GM04503 (cell line): ENCODE measurements around the gene CPED1.
"Not testable (repeated sequence)": the region's sequence is repeated elsewhere in the genome, so short reads cannot be mapped to it uniquely, and the experiment has no call there.

ENCODE experiments used
- DNase-seq: peaks from one replicate; pipeline ENCODE4 v3.0.0-alpha.2; 2012; ENCODE audit warnings: low read depth

Gene CPED1

DNA sequence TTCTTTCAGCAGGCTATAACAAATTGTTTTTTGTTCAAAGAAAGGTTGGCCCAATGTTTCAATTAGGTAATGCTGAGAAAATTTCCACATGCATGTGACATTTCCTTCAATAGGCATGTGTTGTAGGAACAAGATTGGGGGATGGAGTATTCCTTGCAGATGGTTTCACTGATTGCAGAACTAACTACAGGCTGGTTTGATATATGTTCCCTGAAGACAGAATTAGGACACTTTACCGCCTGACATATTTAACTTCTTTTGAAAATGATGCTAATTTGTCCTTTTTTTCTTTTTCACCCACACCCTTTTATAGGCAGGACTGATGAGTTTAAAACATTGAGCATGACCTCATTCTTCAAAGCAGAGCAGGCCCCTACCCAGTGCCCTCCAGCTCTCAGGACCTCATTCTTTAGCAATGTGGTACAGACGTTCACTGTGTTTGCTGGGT is 163.3 kb downstream of the CPED1 start:
- no peak for DNase-seq

DNA sequence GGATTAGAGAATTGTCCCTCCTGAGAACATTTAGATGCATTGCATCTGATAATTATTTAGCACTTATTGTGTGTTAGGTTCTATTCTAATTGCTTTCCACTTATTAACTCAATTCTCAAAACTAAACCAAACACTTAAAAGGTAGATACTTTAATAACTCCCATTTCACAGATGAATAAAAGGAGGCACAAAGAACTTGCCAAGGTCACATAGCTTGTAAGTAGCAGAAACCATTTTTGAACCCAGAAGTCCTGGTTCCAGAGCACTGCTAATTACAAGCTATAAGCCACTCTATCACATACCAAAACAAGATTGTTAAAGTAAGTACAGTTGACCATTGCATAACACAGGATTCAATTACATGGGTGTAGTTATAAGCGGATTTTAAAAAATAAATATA is 164.9 kb downstream of the CPED1 start:
- no peak for DNase-seq

DNA sequence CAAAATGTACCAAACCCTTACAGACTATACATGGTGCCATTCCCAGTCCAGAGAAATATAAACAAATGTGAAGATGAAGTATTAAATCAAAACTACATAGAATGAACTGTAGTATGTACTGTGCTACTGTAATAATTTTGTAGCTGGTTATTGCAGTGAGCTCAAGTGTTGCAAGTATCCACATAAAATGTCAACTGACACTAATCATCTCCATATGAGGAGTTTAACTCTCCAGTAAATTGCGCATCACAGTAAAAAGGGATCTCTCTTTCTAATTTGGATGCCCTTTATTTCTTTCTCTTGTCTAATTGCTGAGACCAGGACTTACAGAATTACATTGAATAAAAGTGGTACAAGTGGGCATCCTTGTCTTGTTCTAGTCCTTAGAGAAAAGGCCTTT is 165.5 kb downstream of the CPED1 start:
- DNase-seq, result peak; percentile 9

DNA sequence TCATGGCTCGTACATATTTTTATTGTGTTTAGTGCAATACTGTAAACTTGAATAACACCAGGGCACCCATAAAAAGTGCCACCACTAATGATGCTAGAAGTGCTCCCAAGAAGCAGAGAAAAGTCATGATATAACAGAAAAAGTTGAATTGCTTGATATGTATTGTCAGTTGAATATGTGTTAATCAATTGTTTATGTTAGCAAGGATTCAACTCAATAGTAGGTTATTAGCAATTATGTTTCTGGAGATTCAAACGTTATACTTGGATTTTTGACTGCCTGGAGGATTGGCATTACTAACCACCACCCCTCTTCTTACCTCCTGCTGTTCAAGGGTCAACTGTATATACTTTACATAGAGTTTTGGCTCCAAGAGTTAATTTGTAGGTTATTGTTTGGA is 168.3 kb downstream of the CPED1 start:
- no peak for DNase-seq

DNA sequence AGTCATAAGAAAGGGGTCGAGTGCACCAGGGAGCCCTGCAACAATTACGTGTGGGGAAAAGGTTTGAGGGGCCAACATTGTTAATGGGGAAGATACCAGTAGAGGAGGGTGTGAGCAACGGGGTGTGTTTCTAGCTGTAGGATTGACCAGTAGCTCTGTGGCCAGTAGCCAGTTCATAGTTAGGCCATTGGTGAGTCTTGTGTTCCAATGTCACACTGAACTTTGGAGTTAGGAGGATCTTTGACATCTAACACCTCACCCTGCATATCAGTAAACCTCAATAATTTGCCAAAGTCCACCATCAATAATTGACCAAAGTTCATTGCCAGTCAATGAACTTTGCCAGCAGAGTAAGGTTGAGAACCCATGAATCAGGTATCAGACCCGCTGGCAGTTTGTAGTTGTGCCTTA is 168.8 kb downstream of the CPED1 start:
- no peak for DNase-seq

DNA sequence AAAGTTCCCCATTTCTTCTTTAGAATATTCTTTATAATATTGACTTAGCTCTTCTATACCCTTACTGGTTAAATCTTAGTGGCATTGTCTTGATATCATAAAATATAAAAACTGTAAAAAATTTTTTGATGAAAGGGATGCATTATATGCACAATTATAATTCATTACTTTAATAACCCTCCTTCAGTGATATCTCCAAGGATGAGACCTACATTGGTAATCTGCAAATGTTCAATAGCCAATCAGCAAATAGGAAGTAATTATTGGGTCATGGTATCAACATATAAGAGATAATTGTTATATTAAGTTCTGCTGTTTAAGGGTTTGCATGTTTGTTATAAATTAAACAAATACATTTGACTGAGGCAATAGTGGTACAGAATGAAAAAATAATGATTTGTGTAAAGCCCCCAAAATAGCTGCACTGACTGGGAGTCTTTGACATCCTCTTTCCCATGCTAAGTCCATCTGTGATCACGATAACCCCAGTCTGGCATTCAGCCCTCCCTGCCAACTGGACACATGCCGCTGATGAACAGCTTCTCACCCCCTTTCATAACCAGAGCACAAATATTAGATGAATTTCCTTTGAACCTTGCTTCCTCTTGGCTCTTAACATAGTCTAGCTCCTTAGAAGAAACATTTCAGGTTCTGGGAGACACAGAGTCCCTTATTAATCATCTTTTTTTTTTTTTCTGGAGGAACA is 169.5 kb downstream of the CPED1 start:
- DNase-seq, result no peak

DNA sequence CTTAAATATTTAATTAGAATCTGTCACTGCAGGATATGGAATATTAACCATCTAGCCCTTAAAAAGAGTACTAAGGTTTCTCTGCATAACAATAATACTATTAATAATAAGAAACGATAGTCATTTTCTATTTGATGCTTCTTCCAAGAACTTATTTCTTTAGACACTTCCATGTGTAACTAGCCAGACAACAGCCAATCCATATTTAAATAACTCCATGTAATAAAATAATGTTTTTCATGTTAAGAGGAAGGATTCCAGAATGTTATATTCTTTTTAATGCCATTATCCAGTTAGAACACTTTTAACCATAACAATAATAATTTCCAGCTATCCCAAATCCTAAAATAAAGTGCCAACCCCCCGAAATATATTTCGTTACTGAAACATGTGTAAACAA is 170.2 kb downstream of the CPED1 start:
- no peak for DNase-seq

DNA sequence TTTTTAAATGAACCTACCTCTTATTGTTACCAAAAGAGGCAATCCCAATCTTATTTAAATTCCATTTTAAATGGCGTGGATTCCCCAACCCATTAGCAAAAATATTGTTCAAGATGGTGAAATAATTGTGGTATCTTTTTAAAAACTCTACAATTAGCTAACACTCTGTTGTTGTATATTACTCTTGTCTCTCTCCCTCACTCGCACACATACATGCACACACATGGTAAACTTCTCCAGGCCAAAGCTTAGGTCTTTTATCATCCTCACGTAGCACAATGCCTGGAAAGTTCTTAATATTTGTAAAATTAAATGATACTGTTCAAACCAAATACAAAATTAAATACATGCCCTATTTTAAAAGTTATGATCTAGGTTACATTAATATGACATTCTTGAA is 171.0 kb downstream of the CPED1 start:
- DNase-seq, result no peak

DNA sequence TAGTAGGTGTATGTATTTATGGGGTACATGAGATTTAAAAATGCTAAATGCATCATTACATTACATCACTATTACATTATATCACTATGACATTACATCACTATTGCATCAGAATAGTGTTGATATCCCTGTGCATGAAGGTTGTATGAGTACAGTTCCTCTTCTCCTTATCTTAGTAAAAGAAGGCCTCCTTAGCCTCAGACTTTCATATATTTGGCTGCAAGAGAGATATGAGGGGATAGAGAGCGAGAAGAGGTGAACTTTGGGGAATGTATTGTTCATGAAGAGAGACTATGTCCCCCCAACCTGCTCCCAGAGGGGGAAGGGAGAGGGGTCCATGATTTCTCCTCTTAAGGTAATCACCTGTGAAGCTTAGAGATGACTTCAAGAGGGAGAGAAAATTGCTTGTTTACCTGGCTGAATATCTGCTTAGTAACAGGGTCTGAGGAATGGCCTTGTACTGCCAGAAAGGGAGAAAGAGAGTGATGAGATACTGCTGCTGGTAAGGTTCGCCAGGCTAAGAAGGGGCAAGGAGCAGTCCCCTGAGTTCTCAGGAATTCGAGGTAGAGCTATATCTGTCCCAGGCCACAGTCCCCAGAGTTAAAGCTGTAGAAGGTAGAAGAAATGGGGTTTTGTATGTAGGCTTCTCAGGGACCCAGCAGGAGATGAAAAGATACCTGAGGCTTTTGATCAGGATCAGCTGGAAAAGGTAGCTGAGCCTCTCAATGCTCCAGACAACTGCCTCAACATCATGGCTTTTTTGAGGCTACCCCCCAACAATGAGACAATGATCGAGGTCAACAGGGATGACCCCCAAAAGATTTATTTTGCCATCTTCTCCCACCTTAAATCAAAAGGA is 171.9 kb downstream of the CPED1 start:
- DNase-seq, result no peak

DNA sequence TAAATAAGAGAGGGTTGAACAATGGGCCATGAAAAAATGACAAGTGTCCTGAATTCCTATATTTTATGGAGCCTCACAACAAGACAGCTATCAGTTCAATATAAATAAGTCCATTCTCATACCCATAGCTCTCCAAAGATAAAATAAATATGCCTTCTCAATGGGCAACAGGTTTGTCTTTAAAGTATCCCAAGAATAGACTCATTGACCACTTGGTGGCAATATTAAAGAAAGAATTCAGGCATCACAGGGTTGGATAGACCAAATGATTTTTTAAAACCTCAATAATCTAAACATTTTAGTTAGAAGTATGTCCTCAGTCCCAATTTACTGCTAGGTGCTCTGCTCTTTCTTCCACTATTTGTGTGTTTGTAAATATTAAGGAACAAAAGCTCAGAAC is 175.2 kb downstream of the CPED1 start:
- no peak for DNase-seq

DNA sequence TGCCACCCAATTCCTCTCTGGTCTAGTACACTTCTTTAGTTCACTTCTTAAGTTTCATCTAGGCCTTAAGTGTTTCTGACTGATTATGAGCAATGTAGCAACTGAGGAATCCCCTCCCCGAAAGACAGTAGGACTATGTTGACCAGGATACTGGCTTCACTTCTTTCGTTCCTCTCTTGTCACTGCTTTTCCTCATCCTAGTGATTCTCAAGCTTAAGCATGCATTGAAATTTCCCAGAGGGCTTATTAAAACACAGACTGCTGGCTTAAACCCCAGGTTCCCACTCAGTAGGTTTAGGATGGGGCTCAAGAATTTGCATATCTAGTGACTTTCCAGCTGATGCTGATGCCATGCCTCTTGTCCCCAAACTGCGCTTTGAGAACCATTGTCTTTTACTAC is 175.7 kb downstream of the CPED1 start:
- DNase-seq, result no peak

DNA sequence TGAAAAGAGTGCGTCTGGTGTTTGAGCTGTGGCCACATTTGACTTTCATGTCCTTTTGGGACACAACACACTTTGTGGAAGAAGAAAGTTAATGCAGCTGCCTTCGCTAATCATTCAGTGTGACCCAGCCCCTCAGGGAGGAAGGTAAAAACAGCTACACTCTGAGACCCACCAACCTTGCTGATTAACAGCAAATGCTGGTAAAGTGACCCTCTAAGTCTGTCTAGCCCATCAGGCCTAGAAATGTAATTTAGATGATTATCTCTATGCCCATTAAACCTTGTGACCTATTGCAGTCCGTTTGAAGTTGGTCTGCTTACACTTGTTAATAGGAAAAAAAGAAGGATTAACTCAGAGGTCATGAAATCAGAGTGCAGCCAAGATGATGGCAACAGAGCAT is 178.4 kb downstream of the CPED1 start:
- no peak for DNase-seq

DNA sequence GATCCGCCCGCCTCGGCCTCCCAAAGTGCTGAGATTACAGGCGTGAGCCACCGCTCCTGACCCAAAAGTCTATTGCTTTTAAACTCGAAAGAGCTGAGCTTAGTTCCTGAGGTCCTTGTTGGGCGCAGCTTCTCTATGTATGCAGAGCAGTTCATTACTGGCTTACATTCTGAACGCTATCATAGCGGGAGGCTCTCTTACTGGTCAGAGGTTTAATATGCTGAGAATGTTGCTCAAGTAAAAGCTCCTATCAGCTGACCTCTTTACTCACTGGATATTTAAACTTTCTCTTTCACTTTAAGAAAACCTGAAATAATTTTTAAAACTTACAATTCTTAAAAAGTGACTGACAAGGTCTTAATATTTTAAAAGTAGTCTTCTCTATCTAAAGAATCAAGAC is 179.5 kb downstream of the CPED1 start:
- no peak for DNase-seq

DNA sequence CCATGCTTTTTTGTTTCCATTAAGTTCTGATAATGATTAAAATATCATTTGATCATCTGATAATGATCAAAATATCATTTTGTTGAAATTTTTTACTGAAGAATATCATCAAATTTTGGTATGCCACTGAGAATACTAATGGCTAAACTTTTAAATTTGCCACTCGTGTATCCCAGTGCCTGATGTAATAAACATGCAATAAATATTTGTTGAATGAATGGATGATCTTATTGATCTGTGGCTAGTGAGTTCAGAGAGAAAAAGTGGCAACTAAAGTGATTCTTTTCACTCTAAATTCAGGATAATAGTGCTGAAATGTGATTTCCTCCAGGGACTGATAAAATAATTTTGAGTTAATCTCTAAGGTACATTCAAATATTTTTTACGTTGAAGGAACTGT is 181.0 kb downstream of the CPED1 start:
- DNase-seq, result no peak

DNA sequence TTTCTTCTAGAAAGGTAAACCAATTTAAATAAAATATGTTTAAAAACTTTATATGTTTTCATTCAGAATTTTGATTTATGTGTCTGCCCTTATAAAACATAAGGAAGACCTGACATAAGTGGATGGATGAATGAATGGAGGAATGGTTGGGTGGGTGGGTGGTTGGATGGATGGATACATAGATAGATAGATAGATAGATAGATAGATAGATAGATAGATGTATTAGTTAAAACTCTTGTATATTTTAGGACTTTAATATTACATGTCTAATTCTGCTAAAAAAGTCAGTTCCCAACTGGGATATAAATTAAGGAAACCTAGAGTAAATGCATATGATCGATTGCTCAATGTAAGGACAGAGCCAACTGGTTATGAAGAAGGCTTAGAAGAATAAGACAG is 184.0 kb downstream of the CPED1 start:
- DNase-seq, result no peak

DNA sequence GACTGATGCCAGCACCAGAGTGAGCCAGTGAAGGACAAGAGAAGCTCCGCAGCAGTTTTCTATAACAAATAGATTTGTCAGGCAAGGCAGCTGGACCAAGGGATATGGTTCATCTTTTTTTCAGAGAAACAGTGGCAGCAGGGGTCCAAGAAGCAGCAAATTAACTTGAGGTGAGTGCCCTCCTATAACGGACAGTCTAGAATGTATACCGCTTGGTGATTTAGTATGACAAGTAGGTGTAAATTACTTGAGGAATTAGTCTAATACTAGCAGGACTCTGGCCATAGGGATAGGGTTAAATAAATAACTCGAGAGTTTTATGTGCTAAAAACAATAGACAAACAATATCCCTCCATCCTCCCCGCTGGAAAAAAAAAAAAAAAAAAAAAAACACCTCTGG is 187.3 kb downstream of the CPED1 start:
- DNase-seq, result no peak

DNA sequence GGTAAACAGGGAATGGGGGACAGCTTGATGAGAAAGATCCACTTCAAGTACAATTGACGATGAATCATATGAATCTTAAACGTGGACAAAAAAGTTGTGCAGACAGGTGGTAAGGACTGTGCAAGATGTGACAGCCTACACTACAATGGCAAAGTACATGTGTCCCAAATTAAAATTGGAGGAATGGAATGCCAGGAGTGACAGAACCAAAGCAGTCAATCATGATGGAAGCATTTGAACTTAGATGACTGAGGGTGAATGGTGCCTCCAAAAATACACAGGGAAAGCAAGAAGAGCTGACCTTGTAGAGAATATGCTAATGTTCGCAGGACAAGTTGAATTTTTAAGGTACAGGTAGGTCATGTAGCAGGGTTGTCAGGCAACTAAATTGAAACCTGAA is 189.9 kb downstream of the CPED1 start:
- DNase-seq, result no peak

DNA sequence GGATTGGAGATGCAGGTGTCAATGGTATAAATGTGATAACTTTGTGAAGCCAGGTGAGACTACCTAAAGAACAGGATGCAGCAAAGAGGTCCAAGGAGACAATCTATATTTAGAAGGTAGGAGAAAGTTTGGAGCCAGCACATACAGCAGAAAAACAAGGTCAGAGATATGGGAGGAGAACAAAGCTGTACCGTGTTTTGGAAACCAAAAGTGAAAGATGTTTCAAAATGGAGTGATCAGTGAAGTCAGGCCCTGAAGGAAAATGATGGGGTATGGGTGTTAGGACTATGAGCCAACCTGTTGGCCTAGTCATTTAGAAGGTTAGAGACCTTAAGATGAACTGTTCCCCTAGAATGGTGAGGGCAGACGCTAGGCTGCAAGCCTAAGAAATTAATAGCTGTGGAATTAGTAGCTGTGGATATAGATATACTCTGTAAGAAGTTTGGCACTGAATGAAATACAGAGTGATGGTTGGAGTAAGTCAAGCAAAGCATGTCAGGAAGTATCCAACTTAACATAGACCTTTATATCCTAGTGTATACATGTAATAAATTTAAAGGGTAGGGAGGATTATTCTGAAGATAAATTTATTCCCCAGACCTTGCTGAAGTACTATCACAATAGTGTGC is 190.5 kb downstream of the CPED1 start:
- DNase-seq, result no peak

DNA sequence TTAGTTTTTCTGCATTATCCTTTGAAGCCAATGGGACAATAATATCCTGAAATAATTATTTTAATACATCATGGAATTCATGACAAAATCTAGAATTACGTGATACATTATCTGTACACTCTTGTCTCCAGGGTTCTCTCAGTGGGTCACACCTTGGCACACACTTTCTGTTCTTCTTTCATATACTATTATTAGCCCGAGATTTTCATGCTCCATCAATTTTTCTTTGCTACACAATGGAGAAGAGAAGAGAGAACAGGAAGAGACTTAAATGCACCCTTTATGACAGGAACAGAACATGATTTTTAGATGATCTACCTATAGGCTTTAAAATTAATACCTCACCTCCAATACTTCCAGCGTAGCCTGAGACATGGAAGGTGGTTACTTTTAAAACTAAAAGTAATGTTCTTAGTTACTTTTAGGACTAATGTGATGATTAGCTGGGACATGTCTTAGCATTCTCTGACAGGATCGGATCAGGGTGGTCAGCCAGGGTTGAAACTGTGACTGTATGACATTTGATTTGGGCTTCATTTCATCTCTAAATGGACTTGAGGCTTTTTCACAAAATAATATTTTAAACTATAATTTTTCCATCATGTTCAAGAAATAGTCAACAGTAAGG is 192.0 kb downstream of the CPED1 start:
- DNase-seq, result no peak

DNA sequence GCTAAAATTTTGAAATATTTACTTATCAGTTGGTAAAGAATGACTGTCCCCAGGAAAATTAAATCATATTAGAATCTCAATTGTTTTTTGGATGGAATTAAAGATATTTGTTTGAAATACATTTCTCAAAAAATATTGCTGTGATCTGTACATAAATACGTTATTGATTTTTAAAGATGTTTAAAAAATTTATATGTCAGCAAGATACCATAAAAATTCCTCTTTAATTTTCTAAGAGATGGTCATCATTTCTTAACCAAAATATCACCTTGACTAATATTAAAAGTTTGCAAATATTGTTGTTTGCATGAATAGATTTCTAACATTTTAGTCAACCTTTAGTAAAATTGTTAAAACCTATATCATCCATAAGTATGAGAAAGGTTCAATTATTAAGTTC is 192.8 kb downstream of the CPED1 start:
- no peak for DNase-seq

DNA sequence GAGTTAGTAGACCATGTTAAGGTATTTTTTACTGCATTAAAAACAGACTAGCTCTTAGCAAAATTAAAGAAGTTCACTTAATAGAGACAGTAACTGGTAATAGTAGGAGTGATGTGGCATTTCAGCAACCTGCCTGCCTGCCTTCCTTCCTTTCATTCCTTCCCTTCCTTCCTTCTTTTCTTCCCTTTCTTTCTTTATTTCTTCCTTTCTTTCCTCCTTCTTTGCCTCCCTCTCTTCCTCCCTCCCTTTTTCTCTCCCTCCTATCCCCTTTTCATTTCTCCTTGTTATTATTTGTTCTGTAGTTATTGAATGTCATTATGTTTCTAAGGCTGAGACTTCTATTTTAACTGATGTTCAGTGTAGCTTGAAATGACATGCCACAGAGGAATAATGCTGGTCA is 193.8 kb downstream of the CPED1 start:
- no peak for DNase-seq

DNA sequence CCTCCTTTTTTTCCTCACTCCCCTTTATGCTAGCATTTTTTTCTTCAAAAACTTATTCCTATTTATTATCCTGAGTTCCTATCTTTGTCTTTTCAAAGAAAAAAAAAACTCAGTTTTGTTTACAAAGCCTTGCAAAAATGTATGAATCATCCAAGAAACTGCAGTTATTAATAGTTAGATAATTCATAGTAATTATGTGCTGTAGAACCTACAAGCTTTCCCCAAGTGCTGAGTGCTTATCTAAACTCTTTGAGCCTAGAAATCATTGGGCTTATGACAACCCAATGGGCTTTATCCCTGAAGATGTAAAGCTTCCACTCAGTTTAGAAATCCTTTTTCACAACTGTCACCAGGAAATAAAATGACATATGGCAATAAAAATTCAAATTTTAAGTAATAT is 194.4 kb downstream of the CPED1 start:
- DNase-seq, result no peak

DNA sequence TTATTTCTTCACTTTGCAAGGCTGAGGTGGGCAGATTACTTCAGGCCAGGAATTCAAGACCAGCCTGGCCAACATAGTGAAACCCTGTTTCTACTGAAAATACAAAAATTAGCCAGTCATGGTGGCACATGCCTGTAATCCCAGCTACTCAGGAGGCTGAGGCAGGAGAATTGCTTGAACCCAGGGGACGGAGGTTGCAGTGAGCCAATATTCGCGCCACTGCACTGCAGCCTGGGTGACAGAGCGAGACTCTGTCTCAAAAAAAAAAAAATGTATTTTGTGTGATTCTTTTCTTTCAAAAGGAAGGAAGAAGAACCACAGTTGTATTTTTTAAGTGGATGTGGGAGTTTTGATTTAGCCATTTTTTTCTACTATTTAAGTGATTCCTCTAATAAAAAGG is 195.4 kb downstream of the CPED1 start:
- DNase-seq, result not testable (repeated sequence)
